Psoas muscle (tissue), 8 donors: Measurements from ENCODE around the gene PLSCR1. TPM values are rescaled to one million over a fixed set of nuclear protein-coding genes. Genes with fewer than 3 reads are reported as not detected.

Experiments used
- ATAC-seq, 4 donors: fragments of 200-7000 bp; cut with Tn5 transposase; one replicate each; pipeline ENCODE4 v1.9.1; 2020; ENCODE audit warnings: moderate library complexity in 3 of 4, mild to moderate bottlenecking in 2 of 4
- DNase-seq, 2 donors: peaks; one replicate each; pipeline ENCODE4 v3.0.0-alpha.2; 2020
- H3K27ac ChIP-seq: fragments of 200-600 bp; one replicate; pipeline ENCODE4 v1.8.0; 2022
- H3K27me3 ChIP-seq, 3 donors: fragments of 200-600 bp in 1 of 3; one replicate each; pipeline versions ENCODE4 v1.6.1 to v1.8.0; 2013 to 2022; ENCODE audit warnings: low read length in 2 of 3, mild to moderate bottlenecking in 2 of 3, moderate library complexity in 1 of 3; ENCODE audit not compliant: insufficient read depth in 3 of 3
- H3K36me3 ChIP-seq, 2 donors: fragments of 200-600 bp in 1 of 2; one replicate each; pipeline versions ENCODE4 v1.6.1 to v1.8.0; 2013 to 2022; ENCODE audit warnings: low read depth in 1 of 2, mild to moderate bottlenecking in 1 of 2, moderate library complexity in 1 of 2; ENCODE audit not compliant: insufficient read depth in 1 of 2
- H3K4me1 ChIP-seq: fragments of 200-600 bp; one replicate; pipeline ENCODE4 v1.8.0; 2022
- H3K4me3 ChIP-seq: fragments of 200-600 bp; one replicate; pipeline ENCODE4 v1.8.0; 2022; ENCODE audit warnings: mild to moderate bottlenecking
- H3K9me3 ChIP-seq: fragments of 200-600 bp; one replicate; pipeline ENCODE4 v1.8.0; 2022
- WGBS, 3 donors: extraction: QIAGEN DNeasy Blood & Tissue Kit; methylation state at CpG; one replicate each; pipeline versions ENCODE4 v1.1.6 to v1.1.7; 2013; 5-methylcytosine and 5-hydroxymethylcytosine counted together
- intact Hi-C, 2 donors: fragments of 100-400 bp; cut with DNase I; formaldehyde crosslinking; loops; one replicate each; pipeline versions ENCODE4 v1.11.0 to v1.14.2; 2022
- polyA plus RNA-seq, 3 donors: library from polyadenylated mRNA; stranded (reverse); fragments of 200-250 nt; gene quantifications; one replicate each; pipeline ENCODE4 v1.2.3, GENCODE V29; 2013
- total RNA-seq, 4 donors: library from RNA; stranded (reverse); fragmentation: NEBNext Ultra II Directional in 2 of 4; extraction: Animal tissue kit (Norgen Biotek cat#: 25700) in 2 of 4; gene quantifications; one replicate each; pipeline versions ENCODE4 v1.2.1 to v1.2.4, GENCODE V29; 2021 to 2023
- TF ChIP-seq, protein P1 (sequence below): fragments of 200-600 bp; IDR thresholded peaks from one replicate; pipeline ENCODE4 v1.8.0; 2022; ENCODE audit warnings: antibody characterized with exemption
- donor health status: healthy with polysubstance abuse.
- donor health status: DM: no; HTN: no; CAD: no; lungs with moderate emphysema.
- donor health status: Bipolar disorder and iron deficiency.
- donor health status: healthy.
- donor health status: DM: yes; HTN: yes; CAD: no.
- donor health status: DM: no; HTN: no; CAD: no.
- donor health status: DM: no; HTN: no; CAD: no.
- donor health status: DM: yes; HTN: yes; CAD: no.

The PLSCR1 gene
- total and polyA plus RNA-seq, 7 donors: 7.1 to 31.0 (median 13.1) TPM

DNA sequence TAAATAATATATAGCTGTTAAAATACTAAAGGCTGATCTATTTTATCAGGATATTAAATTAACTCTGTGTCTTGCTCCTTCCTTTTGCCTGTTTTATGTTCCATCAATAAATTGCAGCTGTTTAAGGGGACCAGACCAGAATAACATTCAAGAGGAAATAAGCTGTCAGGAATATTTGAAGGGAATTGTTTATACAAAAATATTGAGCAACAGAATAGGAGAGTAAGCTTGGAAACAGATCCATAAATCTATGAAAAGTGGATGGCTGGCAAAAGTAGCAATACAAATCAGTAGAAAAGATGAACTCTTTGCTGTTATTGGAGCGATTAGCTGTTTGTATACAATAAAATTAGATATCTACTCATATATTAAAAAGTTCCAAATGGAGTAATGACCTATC is 38.9 kb downstream of the PLSCR1 start:
- DNase-seq (no peak), ATAC-seq (no peak)
- Histone ChIP-seq H3K4me3 (no peak overlapping the region), H3K27ac (no peak overlapping the region), H3K9me3 (no peaks in the 10 kb centered on the region), H3K4me1 (no peaks in the 10 kb centered on the region), H3K36me3 (peaks cover 0 to 4% of the 10 kb centered on the region in 2 donors), H3K27me3 (no peaks in the 10 kb centered on the region)
- TF ChIP-seq, protein P1, sequence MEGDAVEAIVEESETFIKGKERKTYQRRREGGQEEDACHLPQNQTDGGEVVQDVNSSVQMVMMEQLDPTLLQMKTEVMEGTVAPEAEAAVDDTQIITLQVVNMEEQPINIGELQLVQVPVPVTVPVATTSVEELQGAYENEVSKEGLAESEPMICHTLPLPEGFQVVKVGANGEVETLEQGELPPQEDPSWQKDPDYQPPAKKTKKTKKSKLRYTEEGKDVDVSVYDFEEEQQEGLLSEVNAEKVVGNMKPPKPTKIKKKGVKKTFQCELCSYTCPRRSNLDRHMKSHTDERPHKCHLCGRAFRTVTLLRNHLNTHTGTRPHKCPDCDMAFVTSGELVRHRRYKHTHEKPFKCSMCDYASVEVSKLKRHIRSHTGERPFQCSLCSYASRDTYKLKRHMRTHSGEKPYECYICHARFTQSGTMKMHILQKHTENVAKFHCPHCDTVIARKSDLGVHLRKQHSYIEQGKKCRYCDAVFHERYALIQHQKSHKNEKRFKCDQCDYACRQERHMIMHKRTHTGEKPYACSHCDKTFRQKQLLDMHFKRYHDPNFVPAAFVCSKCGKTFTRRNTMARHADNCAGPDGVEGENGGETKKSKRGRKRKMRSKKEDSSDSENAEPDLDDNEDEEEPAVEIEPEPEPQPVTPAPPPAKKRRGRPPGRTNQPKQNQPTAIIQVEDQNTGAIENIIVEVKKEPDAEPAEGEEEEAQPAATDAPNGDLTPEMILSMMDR: no peak
- 89 to 93% (median 91%) methylated on average over 1 of the region's 1 CpG for WGBS, 3 donors
- intact Hi-C loops: no loop called here

DNA sequence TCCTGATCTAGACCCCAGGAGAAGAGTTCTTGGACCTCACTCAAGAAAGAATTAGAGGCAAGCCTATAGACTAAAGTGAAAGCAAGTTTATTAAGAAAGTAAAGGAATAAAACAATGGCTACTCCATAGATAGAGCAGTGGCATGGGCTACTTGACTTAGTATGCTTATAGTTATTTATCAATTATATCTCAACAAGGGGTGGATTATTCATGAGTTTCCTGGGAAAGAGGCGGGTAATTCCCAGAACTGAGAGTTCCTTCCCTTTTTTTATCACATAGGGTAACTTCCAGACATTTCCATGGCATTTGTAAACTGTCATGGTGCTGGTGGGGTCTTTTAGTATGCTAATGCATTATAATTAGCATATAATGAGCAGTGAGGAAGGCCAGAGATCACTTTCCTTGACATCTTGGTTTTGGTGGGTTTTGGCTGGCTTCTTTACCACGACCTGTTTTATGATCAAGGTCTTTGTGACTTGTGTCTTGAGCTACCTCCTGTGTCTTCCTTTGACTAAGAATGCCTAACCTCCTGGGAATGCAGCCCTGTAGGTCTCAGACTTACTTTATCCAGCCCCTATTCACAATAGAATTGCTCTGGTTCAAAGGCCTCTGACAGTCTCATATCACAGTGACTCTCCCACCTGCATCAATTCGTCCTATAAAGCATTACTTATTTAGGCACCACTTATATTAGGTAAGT is 39.8 kb downstream of the PLSCR1 start:
- H3K27ac ChIP-seq: no peak overlapping the region

DNA sequence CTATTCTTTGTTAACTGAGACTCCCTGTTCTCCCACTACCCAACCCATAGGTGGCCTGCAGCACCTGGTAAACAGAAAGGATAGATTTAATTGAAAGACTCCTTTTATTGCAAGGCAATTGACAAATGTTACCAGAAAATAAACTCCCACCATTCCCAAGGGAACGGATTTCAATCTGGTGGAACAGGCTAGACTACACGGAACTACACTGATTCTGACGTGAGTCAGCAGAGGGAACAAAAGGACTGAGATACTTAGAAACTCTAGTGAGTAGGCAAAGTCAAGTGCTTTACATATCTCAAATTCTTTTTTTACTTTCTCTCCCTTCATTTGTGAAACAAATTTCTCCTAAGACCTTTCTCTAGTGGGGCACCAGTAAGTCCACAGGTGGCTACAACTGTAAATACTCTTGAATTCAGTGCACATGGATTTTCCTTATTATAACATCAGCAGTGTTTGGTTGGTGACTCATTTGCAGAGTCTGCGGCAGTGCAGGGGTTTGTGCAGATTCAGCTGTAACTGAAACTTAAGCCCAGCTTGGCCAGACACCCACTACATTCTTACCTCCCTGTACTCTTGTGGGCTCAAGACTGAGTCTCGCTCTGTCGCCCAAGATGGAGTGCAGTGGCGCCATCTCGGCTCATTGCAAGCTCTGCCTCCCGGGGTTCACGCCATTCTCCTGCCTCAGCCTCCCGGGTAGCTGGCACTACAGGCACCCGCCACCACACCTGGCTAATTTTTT is 40.8 kb downstream of the PLSCR1 start:
- H3K4me1 ChIP-seq: no peaks in the 10 kb centered on the region
- H3K27ac ChIP-seq: no peak overlapping the region
- ATAC-seq (no peak), DNase-seq (no peak)
- TF ChIP-seq, protein P1: no peak
- no peaks in the 10 kb centered on the region for H3K27me3 ChIP-seq
- 81 to 87% (median 84%) methylated on average over 12 of the region's 12 CpGs for WGBS, 3 donors
- peaks cover 0 to 4% of the 10 kb centered on the region in 2 donors for H3K36me3 ChIP-seq
- H3K4me3 ChIP-seq: no peak overlapping the region
- intact Hi-C loops: no loop called here
- no peaks in the 10 kb centered on the region for H3K9me3 ChIP-seq

More for the DNA sequence above, 39.8 kb downstream of the PLSCR1 start:
- intact Hi-C loops: no loop called here
- no peaks in the 10 kb centered on the region for H3K9me3 ChIP-seq
- TF ChIP-seq, protein P1: no peak
- 43 to 67% (median 59%) methylated on average over 3 of the region's 3 CpGs for WGBS, 3 donors
- H3K36me3 ChIP-seq: peaks cover 0 to 4% of the 10 kb centered on the region in 2 donors
- H3K4me3 ChIP-seq: no peak overlapping the region
- ATAC-seq (no peak), DNase-seq (no peak)
- no peaks in the 10 kb centered on the region for H3K27me3 ChIP-seq
- H3K4me1 ChIP-seq: no peaks in the 10 kb centered on the region

DNA sequence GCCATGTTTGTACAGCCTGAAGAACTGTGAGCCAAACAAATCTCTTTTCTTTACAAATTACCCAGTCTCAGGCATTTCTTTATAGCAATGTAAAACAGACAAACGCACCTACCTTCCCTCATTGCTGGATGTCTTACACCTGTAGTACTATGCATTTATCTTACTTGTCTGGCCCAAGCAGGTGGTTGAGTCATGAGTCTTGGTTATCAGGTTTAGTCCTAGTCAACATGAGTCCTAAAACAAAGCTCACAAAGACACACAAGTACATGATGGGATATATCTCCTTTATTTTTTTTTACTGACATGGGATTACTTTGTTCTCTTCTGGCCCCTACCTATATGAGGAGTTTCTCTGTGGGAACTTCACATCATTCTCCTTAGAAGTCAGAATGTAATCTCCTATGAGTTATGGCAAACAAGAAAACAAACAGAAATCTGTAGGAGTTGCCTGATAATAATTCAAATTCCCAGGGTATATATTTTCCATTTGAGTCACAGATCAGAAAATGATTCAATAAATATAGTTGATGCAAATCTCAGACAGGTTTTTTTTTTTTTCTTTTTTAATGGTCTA is 41.4 kb downstream of the PLSCR1 start:
- WGBS, 3 donors: 89 to 94% (median 92%) methylated on average over 1 of the region's 1 CpG
- H3K4me1 ChIP-seq: no peaks in the 10 kb centered on the region
- ATAC-seq (no peak), DNase-seq (no peak)
- H3K9me3 ChIP-seq: no peaks in the 10 kb centered on the region
- H3K27ac ChIP-seq: no peak overlapping the region
- intact Hi-C loops: no loop called here
- H3K36me3 ChIP-seq: peaks cover 0 to 4% of the 10 kb centered on the region in 2 donors
- no peak overlapping the region for H3K4me3 ChIP-seq
- TF ChIP-seq, protein P1: no peak
- no peaks in the 10 kb centered on the region for H3K27me3 ChIP-seq
